NCI-H446 (cell line): Measurements from ENCODE around the gene LY9.
A peak's percentile ranks its signal among the peaks of the same experiment; 100 is the strongest.
"Not testable (repeated sequence)": the region's sequence is repeated elsewhere in the genome, so short reads cannot be mapped to it uniquely, and the experiment has no call there.

Experiments used
- DNase-seq, 2 experiments: peaks; one replicate each; lab custom pipeline; 2025; lab: John Stamatoyannopoulos, UW

Gene LY9

DNA sequence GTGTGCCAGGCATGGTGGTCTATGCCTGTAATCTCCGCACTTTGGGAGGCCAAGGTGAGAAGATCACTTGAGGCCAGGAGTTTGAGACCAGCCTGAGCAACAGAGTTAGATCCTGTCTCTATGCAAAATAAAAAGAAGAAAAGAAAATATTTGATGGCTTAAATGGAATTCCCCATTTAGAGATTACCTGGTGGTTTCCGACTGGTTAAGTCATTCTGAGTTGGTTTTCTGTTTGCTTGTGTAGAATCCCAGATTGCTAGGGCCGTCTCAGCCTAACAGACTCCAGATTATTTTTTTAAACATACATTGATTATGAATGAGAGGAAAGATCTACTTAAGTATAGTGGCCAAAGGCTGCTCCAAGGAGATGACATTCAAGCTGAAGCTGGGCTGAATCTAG lies 22.9 kb upstream of the LY9 start:
- DNase-seq = no peak

DNA sequence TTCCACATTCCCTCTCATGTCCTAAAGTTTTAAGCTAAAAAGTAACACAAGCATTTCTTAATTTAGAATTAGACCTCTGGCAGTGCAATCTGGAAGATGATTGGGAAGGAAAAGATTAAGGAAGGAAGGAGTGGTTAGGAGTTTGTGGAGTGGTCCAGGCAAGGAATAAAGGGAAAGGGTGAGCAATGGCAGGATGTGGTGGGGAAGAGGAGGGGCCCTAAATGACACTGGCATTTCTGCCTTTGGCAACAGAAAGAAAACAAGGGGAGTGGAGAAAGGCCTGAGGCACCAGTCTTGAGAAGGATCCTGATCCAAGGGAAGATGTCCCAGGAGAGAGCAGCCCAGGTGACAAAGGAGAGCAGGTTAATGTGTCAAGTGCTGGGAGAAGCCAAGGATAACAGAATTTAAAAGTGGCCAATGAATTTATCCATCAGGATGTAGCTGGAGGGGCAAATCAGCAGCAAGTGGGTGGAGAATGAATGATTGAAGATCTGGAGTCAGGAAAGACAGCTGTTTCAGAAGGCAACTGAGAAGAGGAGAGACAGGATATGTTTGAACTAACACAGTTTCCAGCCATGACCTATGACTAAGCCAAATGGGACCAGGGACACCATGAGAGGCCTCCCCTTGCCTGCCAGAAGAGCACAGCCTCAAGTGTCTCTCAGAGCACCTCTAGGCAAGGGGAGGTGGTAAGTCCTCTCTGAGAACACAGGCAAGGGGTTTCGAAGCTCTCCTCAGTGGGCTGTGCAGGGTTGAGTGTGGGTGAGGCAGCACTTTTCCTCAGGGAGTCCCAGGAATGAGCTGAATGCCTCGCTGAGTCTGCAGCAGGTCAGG lies 20.9 kb upstream of the LY9 start:
- DNase-seq = no peak

DNA sequence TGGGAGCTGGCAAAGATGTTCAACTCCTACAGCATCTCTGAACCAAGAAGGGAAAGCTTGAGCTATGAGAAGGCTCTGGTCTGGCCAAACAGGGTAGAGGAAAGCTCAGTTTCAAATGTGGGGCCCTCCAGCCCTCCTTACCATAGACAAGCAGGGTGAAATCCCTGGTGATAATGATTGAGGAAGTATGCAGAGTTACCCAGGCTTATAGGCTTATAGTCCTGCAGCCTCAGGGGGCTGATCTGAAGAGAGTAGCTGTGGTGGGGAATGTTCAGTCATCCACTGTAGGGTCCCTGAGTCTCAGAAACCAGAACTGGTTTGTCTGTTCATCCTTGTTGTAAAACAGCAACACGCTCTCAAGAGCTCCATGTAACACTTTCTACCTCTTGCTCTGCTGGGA lies 19.8 kb upstream of the LY9 start:
- no peak for DNase-seq

DNA sequence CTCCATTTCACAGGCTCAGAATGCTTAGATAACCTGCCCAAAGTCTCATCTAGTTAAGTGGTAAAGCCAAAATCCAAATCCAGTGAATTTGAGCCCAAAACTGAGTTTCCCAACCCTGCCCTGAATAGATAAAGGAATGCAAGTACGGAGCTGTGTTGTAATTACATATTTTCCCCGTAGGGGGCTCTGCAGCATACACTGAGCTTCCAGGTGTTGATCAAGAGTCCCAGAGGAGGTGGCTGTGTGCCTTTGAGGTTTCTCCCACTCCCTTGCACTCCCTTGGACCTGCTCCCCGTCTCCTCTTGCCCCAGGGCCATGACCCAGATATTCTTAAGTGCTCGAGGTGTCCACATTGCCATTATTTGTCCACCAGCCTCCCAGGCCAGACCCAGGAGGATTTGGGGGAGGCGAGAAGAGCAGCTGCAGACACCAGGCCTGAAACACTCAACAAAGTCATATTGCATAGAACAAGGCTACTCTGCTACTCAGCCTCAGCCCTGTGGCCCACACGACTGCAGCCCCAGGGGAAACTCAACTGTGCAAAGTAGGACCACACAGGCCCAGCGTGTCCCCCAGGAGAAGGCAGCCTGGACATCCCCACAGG lies 18.4 kb upstream of the LY9 start:
- peak in 1 of 2 experiments; percentile 19 for DNase-seq

DNA sequence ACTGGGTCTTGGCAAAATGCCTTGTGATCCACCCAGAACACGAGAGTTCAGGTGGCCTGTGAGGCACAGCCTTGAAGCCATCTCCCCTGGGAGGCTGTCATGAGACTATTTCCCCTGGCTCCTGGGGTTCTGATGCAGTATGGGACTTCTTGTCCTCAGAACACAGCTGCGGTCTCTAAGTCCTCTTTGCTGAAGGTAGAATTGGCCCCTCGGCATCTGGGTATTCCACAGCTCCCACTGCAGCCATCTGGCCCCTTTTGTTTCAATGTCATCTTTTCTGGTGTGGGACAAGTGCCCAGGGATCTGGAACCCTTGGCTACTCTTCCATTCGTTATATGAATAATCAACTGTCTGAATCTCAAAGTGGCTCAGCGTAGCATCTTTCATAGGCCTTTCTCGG lies 17.0 kb upstream of the LY9 start:
- no peak for DNase-seq

DNA sequence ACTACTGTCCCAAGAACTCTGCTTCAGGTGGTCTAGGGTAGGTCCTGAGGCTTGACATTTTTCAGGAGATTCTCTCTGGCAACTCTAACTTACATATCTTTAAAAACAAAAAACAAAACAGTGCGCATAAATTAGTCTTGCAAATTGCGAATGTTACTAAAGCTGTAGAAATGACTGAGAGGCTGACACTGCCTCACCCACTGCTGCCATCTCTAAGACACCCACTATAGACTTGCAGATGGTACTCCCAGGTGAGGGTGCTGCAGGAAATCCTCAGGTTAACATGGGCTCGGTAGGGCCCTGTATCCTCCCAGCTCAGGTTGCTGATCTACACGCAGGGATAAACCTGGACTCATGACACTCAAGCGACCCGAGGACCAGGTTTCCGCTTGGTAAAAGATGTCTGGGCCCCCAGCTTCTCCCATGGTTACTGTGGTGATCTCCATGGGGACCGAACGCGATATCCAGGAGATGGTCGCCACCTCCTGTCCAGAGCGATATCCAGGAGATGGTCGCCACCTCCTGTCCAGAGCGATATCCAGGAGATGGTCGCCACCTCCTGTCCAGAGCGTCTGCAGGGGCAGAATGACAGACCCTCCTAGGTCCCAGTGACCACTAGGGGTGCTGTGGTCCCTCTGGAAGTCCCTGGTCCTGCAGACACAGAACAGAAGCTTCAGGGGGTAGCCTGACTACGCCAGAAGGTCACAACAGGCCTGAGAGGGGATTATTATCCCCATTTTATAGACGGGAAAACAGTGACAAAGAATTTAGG lies 16.2 kb upstream of the LY9 start:
- no peak for DNase-seq

DNA sequence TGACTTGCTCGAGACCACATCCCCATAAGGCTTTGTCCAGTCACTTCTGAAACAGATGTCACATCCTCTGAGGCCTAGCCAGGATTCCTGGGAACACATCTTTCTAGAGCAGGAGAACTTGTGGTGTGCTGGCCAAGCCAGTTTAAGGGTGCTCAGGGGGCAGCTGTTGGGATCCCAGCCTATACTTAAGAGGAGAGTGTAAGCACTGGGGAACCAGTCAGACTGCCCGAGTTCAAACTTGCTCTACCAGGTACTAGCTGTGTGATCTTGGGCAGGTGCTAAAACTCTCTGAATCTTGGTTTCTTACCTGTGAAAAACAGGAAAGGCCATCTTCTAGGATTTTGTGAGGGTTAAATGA lies 15.6 kb upstream of the LY9 start:
- DNase-seq = no peak

DNA sequence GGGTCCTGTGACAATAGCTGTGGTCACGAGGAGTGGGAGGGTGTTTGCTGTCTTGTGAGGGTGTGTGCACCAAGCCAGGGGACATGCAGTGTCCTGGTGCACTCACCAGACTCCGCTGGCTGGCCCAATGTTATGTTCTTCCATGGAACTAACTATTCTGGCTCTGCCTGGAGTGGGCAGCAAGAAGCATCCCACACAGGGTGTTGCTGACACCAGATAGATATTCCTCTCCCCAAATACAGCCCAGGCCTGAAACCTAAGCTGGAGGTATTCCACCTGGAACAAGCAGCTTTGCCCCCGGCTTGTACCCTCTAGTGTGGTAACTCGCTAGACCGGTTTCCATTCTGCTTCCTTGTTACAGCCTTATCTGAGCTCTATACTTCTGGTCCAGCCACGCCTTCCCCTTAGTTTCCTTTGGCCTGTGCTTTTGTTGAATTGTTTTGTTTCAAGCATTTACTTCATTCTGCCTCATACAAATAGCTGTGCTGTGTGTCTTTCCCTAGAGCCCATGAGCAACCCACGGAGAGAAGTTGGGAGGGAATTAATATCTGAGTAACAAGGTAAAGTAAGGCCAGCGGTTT lies 14.7 kb upstream of the LY9 start:
- no peak for DNase-seq

DNA sequence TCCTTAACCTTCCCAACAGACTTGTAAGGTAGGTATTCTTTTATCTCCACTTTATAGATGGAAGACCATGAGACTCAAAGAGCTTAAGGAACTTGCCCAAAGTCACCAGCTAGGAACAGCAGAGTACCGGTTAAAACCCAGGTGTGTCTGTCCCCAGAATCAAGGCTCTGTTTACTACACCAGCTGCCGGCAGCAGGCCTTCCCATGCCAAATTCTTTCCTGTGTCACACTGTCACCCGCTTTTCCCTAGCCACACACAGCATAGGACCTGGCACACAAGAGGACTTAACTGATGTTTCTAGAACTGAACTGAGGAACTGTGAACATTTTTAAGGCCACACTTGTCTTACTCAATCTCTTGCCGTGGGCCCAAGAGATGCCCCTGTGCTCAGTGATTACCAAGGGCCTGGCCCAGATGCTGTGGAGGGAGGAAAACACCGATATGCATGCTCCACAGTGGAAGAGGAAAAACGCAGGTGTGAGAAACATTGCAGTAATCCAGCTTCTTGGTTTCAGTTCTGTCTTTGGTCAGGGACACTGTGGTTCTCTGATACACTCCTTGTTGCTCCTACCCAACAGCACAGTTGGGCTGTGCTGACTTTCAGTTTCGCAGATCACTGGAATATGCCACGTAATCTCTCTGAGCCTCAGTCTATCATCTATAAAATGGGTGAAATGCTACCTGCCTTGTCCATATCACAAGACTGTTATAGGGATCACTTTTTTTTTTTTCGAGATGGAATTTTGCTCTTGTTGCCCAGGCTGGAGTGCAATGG lies 13.9 kb upstream of the LY9 start:
- no peak for DNase-seq

DNA sequence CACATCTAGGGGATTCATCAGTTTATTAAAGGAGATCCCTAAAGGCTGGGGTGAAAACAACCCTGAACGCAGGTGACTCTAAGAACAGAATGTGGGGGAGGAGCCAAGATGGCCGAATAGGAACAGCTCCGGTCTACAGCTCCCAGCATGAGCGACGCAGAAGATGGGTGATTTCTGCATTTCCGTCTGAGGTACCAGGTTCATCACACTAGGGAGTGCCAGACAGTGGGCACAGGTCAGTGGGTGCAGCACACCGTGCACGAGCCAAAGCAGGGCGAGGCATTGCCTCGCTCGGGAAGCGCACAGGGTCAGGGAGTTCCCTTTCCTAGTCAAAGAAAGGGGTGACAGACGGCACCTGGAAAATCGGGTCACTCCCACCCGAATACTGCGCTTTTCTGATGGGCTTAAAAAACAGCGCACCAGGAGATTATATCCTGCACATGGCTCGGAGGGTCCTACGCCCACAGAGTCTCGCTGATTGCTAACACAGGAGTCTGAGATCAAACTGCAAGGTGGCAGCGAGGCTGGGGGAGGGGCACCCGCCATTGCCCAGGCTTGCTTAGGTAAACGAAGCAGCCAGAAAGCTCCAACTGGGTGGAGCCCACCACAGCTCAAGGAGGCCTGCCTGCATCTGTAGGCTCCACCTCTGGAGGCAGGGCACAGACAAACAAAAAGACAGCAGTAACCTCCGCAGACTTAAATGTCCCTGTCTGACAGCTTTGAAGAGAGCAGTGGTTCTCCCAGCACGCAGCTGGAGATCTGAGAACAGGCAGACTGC lies 12.8 kb upstream of the LY9 start:
- DNase-seq = not testable (repeated sequence)

DNA sequence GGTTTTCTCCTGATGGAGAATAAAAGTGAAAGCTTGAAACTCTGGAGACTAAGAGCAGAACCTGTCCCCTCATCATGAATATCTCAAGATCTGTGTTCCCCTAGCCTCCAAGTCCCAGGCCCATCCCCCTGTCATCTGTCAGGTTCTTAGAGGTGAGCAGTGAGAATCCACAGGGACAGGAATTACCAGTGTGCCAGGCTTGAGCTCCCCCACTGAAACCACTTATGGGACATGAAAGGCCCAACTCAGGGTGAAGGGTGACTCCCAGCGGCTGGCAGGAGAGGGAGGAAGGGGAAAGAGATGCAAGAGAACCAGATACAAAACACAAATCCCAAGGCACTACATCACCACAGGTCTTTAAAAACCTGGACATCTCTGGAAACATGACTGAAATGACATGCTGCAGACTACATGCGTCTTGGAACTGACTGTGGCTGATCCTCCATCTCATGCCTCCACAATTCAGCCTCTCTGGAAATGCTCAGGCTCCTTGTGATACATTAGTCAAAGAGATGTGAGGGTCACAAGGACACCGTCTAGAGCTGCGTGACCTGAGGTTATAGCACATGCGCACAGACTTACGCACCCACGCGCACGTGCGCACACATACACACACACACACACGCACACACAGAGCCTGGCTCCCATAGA lies 6.8 kb upstream of the LY9 start:
- DNase-seq = no peak

DNA sequence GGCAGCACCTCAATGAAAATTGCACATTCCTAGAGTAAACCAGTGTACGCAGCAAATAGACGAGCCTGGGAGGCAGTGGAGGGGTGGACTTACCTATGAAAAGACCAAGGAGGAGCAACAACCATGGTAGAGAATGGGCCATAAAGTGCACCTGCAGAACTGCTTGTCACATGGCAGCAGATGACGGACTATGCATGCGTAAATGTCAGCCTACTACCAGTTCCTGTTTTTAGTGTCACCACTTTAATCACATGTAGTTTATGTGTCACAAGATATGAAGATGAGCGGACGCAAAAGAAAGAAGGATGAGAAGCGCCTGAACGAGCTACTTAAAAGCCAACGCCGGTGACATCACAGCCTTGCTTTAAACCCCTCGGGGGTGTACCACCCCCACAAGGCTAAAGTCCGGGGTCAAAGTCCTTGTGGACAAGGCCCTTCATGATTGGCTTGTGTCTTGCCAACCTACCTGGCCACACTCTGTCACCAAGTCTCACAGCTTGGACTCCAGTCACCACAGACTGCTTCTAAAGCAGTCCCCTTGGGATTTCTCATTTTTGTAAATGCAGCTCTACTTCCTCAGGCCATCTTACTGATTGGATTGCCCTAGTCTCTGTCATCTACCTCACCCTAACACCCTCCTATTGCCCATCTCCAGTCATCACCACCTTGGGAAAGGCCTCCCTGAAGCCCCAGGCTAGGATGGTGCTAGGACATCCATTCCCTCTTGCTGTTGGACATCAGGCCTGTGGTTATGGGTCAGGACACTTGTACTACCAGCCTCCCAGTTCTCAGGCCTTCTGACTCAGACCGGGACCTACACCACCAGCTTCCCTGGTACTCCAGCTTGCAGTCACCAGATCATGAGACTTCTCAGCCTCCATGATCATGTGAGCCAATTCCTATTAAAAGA lies 6.0 kb upstream of the LY9 start:
- no peak for DNase-seq

DNA sequence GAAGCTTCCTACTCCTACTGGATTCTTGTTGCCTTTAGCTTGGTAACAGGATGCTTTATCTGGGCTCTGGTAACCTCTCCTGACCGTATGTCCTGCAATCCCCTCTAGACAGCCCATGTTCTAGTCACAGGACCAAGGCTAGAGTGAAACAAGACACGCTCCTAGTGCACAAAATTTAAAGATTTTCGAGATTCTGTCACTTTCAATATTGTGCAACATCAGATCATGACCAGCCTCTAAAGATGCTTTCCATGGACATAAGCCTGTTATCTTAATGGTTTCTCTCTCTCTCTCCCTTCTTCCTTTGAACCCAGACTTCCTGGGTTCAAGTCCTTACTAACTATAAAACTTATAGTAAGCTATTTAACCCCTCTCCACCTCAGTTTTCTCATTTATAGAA lies 1.6 kb upstream of the LY9 start:
- DNase-seq = no peak

DNA sequence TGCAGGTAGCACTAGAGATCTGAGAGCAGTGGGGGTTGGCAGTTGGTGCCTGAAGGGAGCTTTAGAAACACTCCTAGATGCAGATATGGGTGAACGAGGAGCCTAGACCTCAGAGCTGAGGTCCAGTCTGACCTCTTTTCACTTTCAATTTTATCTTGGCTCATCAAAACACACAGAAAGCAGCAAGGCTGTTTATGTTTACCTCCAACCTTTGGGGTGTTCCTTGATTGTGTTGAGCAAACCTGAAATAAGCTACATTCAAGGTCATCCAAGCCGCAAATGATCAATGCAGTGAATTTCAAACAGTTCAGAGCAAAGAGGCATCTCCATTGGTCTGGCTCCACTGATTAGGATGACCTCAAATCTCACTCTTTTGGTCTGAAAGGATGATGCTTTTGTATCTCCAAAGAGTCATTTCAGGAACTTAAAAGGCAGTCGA lies 1.3 kb downstream of the LY9 start:
- DNase-seq = no peak

DNA sequence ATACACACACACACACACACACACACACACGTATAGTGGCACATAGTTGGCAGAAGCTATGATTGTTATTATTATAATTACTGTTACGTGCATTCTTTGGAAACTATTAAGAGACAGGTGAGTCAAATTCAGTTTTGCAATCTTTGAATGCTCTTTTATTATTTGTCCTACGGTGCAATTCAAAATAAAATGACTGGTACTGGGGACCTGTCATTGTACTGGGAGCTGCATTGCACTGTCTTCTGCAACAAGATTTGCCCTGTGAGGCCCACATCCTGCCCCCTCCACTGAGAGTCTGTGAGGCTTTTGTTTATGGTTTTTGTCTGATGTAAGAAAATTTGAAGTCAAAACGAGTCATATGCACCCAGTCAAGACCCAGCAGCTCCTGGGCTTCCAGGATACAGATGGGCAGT lies 1.9 kb downstream of the LY9 start:
- no peak for DNase-seq

DNA sequence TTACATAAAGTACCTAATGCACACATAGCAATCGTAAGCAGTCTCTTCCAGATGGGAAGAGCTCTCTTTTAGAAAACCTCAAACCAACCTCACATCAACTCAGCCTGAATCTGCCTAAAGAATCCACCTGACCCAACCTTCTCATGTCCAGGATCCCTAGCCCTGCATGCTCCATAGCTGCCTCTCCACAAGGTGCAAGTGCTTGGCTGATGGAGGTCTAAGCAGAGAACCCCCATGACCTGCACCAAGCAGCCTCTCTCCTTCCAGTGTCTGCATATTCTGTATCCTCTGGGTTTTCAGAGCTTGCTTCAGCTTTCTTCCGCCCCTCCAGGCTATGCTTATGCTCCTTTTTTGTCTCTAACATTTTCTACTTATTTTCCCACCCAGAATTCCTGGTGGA lies 2.5 kb downstream of the LY9 start:
- no peak for DNase-seq

DNA sequence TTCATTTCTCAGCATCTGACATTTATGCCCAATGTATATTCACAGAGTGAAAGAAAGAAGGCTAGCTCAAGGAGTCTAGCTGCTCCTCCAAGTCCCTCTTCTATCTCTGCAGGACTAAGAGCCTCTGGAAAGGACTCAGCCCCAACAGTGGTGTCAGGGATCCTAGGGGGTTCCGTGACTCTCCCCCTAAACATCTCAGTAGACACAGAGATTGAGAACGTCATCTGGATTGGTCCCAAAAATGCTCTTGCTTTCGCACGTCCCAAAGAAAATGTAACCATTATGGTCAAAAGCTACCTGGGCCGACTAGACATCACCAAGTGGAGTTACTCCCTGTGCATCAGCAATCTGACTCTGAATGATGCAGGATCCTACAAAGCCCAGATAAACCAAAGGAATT lies 3.7 kb downstream of the LY9 start:
- DNase-seq = no peak

DNA sequence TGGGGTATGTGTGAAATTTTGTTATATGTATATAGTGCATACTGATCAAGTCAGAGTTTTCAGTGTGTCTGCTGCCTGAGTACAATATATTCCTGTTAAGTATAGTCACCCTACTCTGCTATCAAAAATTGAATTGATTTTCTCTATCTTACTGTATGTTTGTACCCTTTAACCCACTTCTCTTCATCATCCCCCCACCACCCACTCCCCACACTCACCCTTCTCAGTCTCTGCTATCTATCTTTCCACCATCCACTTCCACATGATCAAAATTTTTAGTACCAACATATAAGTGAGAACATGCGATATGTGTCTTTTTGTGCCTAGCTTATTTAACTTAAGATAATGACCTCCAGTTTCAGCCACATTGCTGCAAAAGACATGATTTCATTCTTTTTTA lies 4.2 kb downstream of the LY9 start:
- no peak for DNase-seq

DNA sequence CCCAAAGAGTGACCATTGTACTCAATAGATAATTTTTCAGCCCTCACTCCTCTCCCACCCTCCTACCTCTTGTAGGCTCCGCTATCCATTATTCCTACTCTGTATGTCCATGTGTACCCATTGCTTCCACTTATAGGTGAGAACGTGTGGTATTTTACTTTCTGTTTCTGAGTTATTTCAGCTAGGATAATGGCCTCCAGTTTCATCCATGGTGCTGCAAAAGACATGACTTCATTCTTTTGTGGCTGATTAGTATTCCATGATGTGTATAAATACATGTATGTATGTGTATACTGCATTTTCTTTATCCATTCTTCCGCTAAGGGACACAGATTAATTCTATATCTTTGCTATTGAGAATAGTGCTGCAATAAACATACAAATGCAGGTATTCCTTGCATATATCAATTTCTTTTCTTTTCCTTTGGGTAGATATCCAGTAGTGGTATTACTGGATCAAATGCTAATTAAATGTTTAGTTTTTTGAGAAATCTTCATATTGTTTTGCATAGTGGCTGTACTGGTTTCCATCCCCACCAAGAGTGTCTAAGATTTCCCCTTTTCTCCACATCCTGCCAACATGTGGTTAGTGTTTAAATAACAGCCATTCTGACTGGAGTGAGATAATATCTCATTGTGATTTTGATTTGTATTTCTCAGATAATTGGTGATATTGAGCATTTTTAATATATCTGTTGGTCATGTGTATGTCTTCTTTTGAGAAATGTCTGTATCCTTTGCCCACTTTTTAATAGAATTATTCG lies 4.9 kb downstream of the LY9 start:
- DNase-seq = no peak
